ENCODE results near the gene THBD. TPM values are rescaled to one million over a fixed set of nuclear protein-coding genes. Genes with fewer than 3 reads are reported as not detected.

Gene THBD
- total and polyA plus RNA-seq, 2 of the 4 experiments (the other 2 are of a cell fraction), result 0.07 TPM; not detected in 1

DNA sequence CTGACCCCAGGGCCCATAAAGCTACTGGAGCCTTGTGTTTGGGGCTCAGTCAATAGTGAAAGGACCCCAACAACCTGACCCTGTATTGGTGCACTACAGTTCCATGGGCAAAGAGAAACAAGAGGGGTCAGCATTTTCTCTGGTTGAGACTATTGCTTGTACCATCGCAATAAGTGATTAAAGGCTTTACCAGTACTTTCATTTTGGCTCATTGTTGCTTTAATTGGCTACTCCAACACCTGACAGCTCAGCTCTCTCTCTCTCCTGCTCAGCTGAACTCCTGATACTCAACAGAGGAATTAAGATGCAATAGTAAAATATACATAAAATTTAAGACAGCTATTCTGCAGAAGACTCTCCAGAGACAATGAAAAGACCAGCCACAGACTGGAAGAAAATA, 18.8 kb upstream of the THBD start:
- H3K27me3 ChIP-seq (ENCODE audit: control insufficient read depth, insufficient read depth, low read length), result peaks cover 30% of the 10 kb centered on the region

More for the DNA sequence above, 18.8 kb upstream of the THBD start:
- TF ChIP-seq POLR2A (IDR thresholded peaks at IDR 0.05; ENCODE audit: low read depth, low read length), result no peak
- no peak for TF ChIP-seq MAZ (IDR thresholded peaks at IDR 0.05; ENCODE audit: borderline replicate concordance, low read depth, low read length)
- no peak for TF ChIP-seq MAFK (IDR thresholded peaks at IDR 0.05; ENCODE audit: low read depth, low read length)
- H2BK5ac ChIP-seq (ENCODE audit: low read depth, low read length, poor library complexity, severe bottlenecking), result no peak overlapping the region
- dilution Hi-C loops (cut with HindIII; ENCODE audit: low sequenced_read_pairs, unreplicated experiment) (no loop called here), intact Hi-C loops (cut with micrococcal nuclease) (no loop called here), in situ Hi-C loops (cut with MboI; ENCODE audit: low sequenced_read_pairs) (no loop called here)
- ChIA-PET POLR2A (ENCODE audit: unreplicated experiment) (no interaction called here), CTCF (interaction anchor here (1.1 kb wide), 1 partner anchor 167 kb away, joined by 3 read pairs; no protein-coding TSS in a partner anchor)
- no peak overlapping the region for H2BK20ac ChIP-seq (ENCODE audit: low read depth, low read length)
- H3K36me3 ChIP-seq (ENCODE audit: control insufficient read depth, insufficient read depth, low read length), result no peaks in the 10 kb centered on the region
- H3K27ac ChIP-seq (ENCODE audit: insufficient read depth, low read length), result no peak overlapping the region
- H2AK9ac ChIP-seq (replicated peaks; ENCODE audit: low read depth, low read length, poor library complexity), result no peak overlapping the region
- H3K23ac ChIP-seq (ENCODE audit: low read depth, low read length), result no peak overlapping the region
- WGBS, 2 experiments (ENCODE audit: extremely low coverage in 2 of 2, insufficient read length in 1 of 2), result no CpG with 5 or more reads among the region's 1 CpG
- H2BK120ac ChIP-seq (ENCODE audit: low read depth, low read length), result no peak overlapping the region
- no peak overlapping the region for H2BK15ac ChIP-seq (ENCODE audit: low read depth, low read length)
- no peaks in the 10 kb centered on the region for H4K20me1 ChIP-seq (ENCODE audit: insufficient read depth, low read length)
- no peak overlapping the region for H4K91ac ChIP-seq (ENCODE audit: insufficient read depth, low read depth, low read length)
- H3K14ac ChIP-seq (replicated peaks; ENCODE audit: low read depth, low read length), result no peak overlapping the region
- H3K4me3 ChIP-seq (ENCODE audit: insufficient read depth, low read depth, low read length), result no peak overlapping the region
- no peak for ATAC-seq (ENCODE audit: low read depth)
- H3K4me1 ChIP-seq (ENCODE audit: control insufficient read depth, insufficient read depth, low read length), result no peaks in the 10 kb centered on the region
- H3K18ac ChIP-seq (ENCODE audit: low read depth, low read length), result no peak overlapping the region
- H3K79me1 ChIP-seq (ENCODE audit: low read depth in 1 of 2, low read length in 2 of 2), result no peaks in the 10 kb centered on the region
- H3K9ac ChIP-seq (ENCODE audit: low read depth, low read length), result no peak overlapping the region
- no peaks in the 10 kb centered on the region for H3K9me3 ChIP-seq (ENCODE audit: control insufficient read depth, insufficient read depth, low read length)
- no peak overlapping the region for H3K4me2 ChIP-seq (ENCODE audit: low read depth, low read length)
- no peak overlapping the region for H2AK5ac ChIP-seq (ENCODE audit: low read depth, low read length)
- no peak overlapping the region for H4K5ac ChIP-seq (ENCODE audit: low read depth, low read length)
- H3K9me1 ChIP-seq (ENCODE audit: insufficient read depth, low read length), result no peaks in the 10 kb centered on the region
- H3K4ac ChIP-seq (ENCODE audit: low read depth, low read length), result no peak overlapping the region
- no peak overlapping the region for H2AFZ ChIP-seq (replicated peaks; ENCODE audit: low read length, poor library complexity)
- no peak overlapping the region for H3K56ac ChIP-seq (ENCODE audit: extremely low read depth, insufficient read depth, low read length)
- no peak overlapping the region for H4K8ac ChIP-seq (ENCODE audit: low read depth in 2 of 2, low read length in 2 of 2)
- no TSS peak for BruUV-seq (replicated peaks)
- no peak for DNase-seq
